GM18498 (cell line): Measurements from ENCODE around the gene CDCP1.

ENCODE experiments used
- ATAC-seq: cut with Tn5 transposase; IDR thresholded peaks from one replicate; pipeline ENCODE4 v1.9.1; 2021; ENCODE audit warnings: mild to moderate bottlenecking, moderate library complexity; ENCODE audit not compliant: unreplicated experiment

CDCP1 gene

DNA sequence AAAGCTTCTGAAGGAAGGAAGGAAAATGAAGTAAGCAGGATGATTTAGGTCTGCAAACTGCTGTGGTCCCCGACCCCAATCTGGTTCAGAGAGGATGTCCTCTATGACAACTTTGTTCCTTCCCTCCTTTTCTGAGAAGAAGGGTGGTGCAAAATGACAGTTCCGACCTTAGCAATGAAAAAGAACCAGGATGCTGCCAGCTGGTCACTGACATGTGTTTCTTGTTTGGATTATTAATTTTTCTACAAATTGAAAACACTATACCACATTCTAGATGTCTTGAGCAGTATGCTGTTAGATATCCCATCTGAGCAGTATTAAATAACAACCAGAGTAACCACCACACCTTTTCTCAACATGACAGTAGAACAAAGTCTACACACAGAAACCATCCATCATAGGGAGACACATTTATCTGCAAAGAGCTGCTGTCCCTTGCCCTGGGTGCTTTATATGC lies 27.5 kb downstream of the CDCP1 start:
- ATAC-seq = no peak

GRCh38 chr3:45116350-45116749 lies 29.8 kb downstream of the CDCP1 start:
- no peak for ATAC-seq

GRCh38 chr3:45113625-45114050 lies 32.5 kb downstream of the CDCP1 start:
- ATAC-seq = no peak

DNA sequence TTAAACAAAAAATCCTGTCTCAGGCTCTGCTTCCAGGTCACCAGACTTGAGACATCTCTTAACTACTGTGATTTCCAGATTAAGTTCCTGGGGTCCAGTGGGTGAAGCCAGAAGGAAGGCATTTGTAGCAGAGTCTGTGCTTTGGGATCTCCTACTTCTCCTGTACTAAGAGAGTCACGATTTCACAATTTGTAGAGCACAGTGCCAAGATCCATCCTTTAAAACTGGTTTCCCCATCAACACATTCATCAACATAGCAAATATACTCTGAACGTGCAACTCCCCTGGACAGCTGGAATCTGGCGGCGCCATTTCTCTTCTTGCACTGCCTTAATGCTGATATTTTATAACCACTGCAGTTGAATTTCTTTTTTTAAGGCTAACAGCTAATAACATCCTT lies 33.2 kb downstream of the CDCP1 start:
- no peak for ATAC-seq

- no peak for ATAC-seq
Observed at GRCh38 chr3:45110509-45110833, 35.7 kb downstream of the CDCP1 start.

DNA sequence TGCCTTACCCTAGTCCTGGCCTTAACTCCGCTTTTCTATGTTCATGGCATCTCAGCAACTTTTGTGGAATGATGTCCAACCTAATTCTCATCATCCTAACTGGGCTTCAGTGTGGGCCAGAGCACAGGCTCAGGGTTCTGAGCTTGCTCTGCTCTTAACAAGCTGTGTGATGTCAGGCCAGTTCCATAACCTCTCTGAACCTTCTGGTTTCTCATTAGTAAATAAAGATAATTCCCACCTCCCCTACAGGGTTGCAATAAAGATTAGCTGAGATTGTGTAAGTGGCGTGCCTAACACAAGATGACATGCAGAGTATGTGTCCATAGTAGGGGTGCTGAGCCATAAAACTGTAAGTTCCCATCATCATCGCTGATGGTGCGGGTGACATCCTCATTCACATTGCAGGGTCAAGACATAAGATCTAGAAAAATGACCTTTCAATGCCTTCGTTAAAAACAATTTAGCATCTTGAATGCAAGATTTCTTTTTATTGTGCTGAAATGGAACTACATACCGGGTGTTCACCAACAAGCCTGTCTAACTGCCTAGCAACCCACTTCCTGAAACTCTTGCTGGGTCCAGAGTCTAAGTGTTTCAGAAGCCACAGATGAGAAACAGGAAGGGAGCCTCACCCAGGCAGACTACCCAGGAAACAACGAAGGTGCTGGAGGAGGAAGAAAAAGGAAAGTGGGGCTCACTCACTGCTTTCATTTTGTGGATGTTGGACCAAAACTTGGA lies 36.2 kb downstream of the CDCP1 start:
- peak; percentile 63 for ATAC-seq

DNA sequence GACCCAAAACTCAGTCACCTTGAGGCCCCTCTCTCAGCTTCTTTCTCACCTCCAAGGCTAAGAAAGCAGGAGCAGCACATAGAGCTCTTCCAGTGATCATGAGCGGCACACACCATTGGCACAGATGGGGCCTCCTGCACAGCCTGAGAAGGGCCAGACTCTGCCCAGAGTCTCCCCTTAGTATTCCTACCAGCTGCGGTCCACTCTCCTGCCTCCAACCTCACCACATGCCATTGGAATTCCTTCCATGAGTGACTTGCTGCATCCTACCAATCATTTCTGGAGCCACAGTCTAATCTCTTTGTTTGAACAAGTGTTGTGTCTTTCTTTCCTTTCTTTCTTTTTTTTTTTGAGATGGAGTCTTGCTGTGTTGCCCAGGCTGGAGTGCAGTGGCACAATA lies 39.3 kb downstream of the CDCP1 start:
- no peak for ATAC-seq

DNA sequence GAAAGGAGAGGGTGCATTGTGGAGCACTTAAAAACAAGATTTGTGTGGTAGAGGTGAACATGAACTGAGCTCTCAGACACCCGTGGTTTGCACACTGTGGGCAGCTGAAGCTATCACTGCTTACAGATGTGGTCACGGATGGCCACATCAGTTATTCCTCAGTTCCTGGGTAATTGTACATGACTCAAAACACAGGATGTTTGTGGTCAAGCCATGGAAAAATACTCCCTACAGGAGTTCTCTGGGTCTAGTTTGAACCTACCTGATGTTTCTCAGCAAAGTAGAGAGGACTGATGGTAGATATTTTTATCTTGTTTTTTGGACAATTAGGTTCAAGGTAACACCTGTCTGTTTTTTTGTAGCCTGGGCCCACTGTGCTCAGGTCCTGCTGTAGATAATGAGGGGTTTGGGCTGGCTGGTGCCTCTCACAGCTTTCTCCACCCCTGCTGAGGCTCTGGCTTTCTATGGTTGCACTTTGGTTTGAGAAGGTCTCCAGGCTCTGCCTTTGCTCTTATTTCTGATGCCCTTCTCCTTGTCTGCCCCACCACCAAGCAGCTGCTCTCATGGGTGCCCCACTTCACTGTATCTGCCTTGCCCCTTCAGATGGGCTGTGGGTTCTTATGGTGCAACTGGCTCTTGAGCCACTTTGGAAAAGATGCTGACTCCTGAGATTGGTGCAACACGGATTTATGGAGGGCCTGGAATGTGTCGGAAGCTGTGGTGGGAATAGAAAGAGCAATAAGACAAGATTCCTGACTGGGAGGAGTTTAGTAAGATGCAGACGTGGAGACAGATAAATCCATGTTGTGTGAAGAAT lies 40.1 kb downstream of the CDCP1 start:
- ATAC-seq = no peak

DNA sequence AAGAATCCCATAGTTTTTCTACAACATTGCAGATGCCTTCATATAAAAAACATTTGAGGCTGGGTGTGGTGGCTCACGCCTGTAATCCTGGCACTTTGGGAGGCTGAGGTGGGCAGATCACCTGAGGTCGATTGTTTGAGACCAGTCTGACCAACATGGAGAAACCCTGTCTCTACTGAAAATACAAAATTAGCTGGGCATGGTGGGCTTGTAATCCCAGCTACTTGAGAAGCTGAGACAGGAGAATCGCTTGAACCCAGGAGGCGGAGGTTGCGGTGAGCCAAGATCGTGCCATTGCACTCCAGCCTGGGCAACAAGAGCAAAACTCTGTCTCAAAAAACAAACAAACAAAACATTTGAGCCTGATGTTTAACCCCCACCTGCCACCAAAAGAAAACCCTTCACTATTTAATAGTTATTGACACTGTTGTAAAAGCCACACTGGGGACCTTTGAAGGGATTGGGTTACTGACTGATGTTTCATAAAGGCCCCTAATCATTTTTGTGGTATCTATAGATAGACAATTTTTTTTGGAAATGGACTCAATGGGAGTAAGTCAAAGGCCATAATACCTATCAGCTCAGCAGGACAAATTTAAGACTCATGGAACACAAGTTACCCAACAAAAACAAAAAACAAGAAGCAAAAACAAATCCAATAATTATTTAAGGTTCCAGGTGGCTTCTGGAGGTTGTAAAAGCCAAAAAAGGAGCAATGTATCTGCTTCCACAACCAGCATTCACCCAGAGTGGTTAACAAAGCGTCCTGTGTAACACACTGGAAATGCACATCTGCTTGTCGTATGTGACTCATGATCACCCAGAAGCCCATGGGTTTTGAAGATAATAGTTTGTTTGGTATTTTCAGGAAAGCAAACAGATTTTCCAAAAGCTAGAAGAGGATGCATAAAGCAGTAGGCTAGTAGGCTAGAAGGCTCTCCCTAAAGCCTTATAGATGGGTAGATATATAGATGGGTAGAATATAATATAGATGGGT lies 41.2 kb downstream of the CDCP1 start:
- ATAC-seq = no peak

- ATAC-seq = no peak
Observed at GRCh38 chr3:45103753-45104714, 42.1 kb downstream of the CDCP1 start.

DNA sequence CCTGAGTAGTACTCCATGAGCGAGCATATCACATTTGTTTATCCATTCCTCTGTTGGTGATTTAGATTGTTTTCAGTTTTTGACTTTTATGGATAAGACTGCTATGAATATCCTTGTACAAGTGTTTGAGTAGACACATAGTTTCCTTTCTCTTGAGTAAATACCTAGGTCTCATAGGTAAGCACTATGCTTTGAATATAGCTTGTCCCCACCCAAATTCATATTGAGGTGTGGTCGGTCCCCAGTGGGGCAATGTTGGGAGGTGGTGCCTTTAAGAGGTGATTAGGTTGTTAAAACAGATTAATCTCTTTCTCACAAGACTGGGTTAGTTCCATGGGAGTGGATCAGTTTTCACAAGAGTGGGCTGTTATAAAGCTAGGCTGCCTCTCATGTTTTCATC lies 42.8 kb downstream of the CDCP1 start:
- no peak for ATAC-seq

GRCh38 chr3:45100981-45101407 lies 45.2 kb downstream of the CDCP1 start:
- ATAC-seq = no peak

DNA sequence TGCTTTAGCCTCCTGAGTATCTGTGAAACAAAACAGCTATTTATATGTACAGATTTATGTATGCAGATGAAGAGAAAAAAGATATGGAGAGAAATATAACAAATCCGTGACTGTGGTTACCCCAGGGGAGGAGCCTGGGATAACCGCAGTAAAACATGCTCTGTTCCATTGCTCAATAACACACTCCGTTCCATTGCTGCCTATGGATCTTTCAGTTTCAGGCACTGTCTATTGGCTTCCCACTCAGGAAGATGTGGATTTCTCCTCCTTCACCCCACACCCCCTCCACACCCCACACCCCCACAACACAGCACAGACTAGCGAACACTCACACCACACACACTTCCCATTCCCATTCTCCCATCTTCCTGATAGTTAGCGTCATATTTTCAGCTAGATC lies 47.9 kb downstream of the CDCP1 start:
- ATAC-seq = no peak

DNA sequence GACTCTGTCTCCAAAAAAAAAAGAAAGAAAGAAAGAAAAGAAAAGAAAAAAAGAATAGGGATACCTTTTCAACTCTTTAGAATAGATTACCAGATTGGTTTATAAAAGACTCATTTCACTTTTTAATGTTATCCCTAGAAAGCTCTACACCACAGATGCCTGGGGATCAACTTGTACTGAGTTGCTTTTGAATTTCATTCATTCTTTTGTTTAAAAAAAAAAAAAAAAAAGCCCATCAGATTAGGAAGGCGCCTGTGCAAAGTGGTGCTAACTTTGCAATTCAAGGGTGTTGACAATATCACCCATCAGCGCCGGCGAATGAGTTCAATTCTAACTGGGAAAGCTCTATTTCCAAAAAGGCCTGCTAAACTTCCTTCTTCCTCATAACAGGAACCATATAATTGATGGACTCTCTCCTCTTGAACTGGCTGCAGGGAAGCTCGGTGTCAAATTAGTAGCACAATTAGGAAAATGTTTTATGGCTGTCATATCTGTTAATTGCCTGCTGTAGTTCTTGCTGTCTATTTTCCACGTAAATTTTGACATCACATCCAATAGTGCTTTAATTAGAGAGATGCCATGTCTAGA lies 48.8 kb downstream of the CDCP1 start:
- no peak for ATAC-seq

DNA sequence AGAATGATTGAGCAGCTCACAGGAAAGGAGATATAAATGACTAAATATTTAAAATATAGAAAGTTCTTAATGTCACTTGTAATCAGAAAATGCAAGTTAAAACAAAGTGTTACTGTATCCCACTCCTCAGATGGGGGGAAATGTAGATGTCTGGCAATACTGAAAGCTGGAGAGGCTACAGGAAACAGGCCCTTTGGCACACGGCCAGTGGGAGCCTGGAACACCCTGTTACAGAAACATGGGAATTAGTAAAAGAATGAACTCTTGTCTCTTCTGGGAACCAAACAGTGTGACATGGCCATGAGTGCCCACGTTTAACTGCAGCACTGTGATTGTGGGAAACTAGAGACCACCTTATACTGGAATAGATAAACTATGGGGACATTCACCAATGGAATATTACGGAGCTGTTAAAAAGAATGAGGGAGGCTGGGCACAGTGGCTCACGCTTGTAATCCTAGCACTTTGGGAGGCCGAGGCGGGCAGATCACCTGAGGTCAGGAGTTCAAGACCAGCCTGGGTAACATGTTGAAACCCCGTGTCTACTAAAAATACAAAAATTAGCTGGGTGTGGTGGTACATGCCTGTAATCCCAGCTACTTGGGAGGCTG lies 50.2 kb downstream of the CDCP1 start:
- ATAC-seq = no peak

- no peak for ATAC-seq
Observed at GRCh38 chr3:45093176-45093575, 53.0 kb downstream of the CDCP1 start.

GRCh38 chr3:45092132-45093031 lies 53.8 kb downstream of the CDCP1 start:
- no peak for ATAC-seq

- no peak for ATAC-seq
Observed at GRCh38 chr3:45090855-45091254, 55.3 kb downstream of the CDCP1 start.
